GM18909 (cell line): Measurements from ENCODE around the gene KIRREL3.

Experiments used
- ATAC-seq: cut with Tn5 transposase; IDR thresholded peaks from one replicate; pipeline ENCODE4 v1.9.1; 2021; ENCODE audit warnings: mild to moderate bottlenecking; ENCODE audit not compliant: unreplicated experiment, poor library complexity

The KIRREL3 gene

DNA sequence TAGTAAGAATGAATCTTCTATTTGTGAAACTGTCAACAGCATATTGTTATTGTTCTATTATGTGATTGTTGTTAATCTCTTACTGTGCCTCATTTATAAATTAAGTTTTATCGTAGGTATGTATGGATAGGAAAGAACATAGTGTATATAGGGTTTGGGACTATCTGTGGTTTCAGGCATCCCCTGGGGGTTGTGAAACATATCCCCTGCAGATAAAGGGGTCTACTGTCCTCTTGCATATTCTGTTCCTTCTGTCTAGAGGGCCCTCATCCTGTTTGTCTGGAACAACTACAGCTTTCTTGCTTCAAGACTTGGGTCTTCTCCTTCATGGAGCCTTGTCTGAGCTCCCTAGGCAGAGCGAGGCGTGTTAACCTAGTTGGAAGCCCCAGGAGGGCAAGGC, 159.6 kb downstream of the KIRREL3 start:
- ATAC-seq, result no peak

DNA sequence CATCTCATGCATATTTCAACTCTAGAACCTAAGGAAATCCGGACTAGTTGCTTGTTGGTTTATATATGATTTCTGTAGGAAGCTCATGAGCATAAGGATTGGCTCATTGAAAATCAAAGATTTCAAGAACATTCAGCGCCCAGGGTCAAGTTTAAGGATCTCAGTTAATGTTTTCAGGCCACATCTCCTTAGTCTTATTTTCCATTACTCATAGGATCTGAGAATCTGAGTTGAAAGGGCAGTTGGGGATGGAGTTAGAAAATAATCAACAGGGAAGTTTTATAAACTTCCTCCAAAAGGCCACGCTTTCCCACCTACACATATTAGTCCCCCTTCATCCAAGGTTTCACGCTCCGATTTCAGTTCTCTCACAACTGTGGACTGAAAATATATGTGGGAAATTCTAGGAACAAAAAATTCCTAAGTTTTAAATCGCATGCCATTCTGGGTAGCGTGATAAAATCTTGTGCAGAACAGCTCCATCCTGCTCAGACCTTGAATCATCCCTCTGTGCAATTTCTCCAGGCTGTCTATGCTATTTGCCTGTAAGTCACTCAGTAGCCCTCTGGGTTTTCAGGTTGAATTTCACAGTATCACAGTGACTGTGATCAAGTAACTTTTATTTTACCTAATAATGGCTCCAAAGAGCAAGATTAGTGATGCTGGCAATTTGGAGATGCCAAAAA, 160.2 kb downstream of the KIRREL3 start:
- ATAC-seq, result no peak

DNA sequence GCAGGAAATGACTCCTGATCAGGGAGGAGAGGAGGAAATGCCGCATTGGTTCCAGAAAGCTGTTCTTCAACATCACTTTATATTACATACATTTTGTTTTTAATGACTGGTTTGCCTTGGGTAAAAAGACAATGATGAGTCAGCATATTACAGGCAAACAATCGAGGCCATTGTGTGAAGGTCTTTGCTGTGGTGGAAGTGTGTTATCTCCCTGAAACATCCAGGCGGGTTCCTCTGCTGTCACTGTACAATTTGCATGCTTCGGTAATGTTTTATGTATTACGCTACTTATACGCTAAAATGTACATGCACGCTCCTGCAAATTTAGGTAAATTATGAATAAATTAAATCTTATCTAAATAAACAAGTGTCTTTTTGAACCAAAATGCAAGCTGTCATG, 161.1 kb downstream of the KIRREL3 start:
- ATAC-seq, result no peak

DNA sequence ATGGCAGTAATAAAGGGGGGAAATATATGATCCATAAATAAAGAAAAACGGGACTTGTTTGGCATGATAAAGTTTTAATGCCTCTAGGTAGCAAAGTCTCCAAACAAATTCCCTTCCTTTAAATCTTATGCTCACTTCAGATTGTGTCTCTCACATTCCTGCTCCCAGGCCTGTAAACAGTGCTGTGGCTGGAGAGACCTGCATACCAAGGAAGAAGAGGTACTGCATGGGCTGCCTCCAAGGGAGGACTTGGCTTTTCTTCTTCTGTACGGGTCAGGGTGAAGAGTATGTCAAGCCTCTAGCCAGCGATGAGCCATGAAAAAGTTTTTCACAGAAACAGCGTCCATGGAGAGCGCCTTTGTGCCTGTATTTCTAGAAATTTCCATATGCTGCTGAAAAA, 161.8 kb downstream of the KIRREL3 start:
- no peak for ATAC-seq

DNA sequence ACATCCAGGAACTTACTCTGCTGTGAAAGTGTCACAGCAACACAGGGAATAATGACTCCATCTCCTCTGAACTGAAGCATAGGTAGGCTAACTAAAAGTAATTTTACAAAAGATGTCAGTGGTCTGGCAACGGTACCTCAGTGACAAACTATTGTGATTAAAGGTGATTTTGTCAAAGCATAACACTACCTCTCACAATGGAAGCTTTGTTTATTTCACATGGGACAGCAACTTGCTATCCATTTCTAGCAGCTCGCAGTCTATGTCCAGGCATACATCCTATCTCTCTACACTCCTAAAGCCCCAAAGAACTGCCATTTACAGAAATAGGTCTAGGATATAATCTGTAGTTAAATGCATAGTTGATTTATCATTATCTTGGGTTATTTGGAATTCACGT, 163.0 kb downstream of the KIRREL3 start:
- ATAC-seq, result no peak

GRCh38 chr11:126834573-126834972, 166.0 kb downstream of the KIRREL3 start:
- no peak for ATAC-seq

- ATAC-seq, result no peak
These were observed 166.4 kb downstream of the KIRREL3 start for GRCh38 chr11:126834149-126834548.

GRCh38 chr11:126833065-126833464, 167.5 kb downstream of the KIRREL3 start:
- no peak for ATAC-seq

DNA sequence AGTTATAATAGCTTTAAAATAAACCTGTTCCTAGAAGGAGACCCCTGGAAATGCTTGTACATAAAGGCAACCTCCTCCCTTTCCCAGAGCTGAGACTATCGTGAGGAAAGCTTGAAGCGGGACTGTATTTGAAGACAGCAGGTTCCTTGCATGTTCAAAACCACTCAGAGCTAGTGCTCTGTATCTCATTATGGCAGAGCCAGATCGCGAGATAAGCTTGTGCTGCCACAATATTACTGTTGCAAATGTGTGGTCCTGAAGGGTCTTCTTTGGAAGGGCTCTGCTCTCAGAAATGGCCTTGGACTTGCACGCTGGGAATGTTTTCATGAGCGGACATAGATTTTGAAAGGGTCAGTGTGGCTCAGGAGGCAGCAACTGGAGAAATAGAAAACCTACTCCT, 168.2 kb downstream of the KIRREL3 start:
- ATAC-seq, result no peak

DNA sequence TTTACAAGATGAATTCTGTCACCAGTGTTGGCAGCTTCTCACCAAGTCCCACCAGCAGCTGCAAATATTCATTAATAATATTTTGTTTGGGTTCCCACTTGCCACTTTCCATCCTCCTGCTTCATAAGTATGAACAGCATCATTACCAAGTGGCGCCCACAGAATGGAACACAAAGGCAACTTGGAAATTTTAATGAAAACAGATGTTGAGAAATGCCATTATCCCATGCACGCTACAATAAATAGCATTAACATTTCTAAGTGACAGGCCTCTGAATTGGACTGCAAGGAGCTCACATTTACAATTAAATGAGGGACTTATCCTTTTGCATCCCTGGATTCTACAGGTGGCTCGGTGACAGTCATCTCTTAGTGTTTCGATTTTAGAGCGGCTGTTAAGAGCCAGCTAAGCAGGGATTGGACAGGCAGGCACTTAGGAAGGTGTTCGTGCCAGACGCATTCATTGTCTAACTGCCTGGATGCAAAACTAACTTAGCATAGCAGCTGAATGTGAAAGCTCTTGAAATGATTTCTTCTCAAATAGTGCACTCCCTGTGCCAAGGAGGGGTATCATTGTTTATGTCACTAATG, 170.3 kb downstream of the KIRREL3 start:
- ATAC-seq, result no peak

DNA sequence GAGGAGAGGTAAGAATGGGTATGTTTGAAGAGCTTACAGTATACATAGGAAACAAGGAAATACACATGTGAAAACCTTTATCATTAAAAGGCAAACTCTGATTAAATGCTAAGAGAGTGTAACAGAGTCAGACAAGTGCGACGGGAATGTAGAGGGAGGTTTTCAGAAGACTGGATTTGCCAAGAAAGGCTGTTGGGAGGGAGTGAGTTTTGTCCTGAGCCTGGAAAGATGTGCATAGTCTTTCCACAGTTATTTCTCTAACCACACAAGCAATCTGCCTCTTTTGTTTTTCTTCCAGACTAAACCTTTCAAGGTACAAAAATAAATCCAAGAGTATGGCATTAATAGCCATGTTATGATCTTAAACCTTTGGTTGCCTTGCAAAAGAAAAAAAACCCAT, 170.9 kb downstream of the KIRREL3 start:
- no peak for ATAC-seq

GRCh38 chr11:126824035-126824607, 176.4 kb downstream of the KIRREL3 start:
- ATAC-seq, result no peak

DNA sequence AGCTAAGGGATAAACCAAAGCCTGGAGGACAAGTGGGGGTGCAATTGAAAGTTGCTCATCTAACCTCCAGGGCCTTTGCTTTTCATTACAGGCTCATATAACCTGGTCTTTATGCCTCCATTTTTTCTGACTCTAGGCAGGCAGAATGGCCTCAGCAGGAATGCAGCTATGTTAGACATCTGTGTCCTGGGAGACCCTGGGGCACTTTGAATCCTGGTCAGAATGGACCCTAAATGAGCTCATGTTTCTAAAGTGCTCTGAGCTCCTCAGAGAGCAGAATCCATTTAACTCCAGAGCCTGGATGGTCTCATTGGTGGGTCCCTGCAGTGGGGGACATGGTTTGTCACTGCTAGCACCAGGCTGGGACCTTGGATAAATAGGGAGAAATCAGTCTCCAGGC, 177.3 kb downstream of the KIRREL3 start:
- ATAC-seq, result no peak

DNA sequence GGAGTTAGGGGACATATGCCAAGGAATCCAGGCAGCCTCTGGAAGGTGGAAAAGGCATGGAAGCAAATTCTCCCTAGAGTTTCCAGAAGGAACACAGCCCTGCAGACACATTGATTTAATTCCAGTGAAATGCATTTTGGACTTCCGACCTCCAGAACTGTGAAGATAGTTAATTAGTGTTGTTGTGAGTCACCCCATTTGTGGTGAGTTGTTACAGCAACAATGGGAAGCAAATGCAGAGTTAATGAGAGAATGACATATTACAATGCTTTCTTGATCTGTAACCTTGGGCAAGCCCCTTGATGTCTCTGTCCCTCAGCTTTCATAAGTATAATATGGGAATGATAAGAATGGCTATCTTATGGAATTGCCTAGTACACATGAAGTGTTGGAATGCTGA, 178.7 kb downstream of the KIRREL3 start:
- no peak for ATAC-seq

- ATAC-seq, result no peak
These were observed 181.4 kb downstream of the KIRREL3 start for GRCh38 chr11:126819194-126819593.

DNA sequence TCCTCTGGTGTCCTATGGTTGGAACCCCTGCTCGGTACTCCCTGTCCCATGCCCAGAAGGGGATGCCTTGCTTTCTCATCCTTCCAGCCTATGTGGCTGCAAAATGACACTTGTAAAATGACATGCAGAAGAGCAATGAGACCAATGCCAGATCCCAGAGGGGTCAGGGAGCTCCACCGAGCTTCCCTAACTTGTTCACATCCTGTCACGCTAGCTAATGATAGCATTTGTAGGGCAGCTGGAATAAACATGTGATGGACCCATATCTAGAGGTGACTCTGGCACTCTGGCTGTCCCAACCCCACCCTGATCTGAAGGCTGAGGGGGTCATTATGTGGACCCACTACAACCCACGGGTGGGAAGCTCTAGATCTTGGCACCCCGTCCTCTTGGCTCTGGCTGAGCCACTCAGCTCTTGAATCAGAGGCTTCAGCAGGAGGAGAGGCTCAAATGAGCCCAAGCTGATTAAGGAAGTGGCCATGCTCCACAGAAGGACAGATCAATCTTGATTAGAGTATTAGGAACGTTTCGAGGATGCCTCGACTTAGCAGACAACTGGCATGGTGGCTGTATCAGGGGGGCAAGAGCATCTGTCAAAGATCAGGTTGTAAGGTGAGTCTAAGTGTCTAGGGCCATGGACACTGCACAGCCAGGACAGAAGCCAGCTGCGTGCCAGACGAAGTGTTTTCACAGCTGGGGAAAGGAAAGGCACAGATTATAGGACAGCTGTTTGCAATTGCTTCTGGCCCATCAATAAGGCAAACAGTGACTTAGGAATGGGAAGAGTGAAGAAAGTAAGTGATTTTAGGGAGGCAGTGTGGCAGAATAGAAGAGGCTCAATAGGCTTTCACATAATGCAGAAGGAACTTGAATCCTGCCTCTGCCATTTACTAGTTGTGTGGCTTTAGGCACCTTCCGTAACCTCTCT, 182.8 kb downstream of the KIRREL3 start:
- no peak for ATAC-seq

DNA sequence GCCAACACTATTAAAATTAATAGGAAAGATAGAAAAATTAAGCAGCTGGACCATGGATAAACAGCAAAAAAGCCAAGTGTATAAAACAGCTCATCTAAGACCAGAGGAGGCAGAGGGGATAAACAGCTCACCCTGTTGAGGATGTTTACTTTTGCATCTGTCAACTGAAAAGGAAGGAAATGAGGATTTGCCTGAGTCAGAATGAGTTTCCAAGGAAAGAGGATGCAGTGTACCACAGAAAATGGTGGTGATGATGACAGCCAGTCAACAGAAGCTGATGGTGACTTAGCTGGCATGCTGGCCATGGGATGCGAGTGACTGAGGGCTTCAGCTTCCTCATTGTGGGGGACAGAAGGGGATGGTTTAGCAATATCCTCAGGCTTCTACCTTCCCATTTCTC, 183.5 kb downstream of the KIRREL3 start:
- no peak for ATAC-seq

DNA sequence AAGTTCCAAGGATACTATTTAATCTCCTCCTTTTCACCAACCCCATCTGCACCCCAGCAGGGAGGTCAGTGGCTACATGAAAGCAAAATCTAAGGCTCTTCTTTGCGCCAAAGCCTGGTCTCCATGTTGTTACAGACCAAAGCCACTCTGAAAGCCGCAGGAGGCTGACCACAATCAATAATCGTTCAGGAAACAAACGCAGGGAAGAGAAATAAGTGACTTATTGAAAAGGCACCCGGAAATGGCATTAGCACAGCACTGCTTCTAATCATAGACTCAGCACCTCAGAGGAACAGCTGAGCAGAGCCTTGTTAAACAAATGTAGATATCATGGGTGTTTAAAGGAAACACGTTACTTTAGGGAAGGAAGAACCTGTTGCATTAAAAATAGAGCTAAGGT, 183.9 kb downstream of the KIRREL3 start:
- ATAC-seq, result no peak

DNA sequence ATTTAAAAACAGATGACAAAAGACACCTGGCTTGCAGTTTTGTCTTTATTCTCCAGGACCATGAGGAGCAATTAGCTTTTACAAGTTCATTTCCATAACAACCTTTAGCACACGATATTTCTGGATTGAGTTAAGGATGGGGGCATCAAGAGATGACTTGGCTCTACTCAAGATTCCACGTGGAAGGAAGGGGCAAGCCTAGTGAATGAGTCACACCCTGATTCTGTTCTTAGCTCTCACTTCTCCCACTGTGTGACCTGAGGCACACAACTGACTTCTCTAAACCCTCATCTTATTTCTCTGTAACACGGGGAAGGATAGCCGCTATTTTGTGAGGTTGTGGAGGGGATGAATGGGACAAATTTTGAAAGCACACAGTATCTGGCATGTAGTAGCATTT, 185.5 kb downstream of the KIRREL3 start:
- no peak for ATAC-seq

DNA sequence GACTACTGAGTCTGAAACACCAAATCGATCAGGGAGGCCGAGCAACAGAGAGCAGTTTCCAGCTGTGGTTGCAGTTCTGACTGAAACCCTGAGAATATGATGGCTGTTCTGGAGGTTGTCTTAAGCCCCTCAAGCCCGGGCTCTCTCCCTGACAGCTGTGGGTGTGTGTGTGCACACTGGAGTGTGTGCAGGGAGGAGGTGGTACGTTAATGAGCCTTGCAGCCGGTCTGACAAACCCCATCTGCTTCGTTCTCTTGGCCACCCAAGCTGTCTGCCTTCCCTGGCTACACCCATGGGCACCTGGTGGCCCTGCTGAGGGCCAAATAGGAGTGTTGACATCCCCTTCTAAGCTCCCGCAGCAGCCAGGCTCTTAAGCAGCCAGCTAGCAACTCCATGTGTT, 189.8 kb downstream of the KIRREL3 start:
- ATAC-seq, result no peak
